HG02870 (cell line): ENCODE results near the gene EXOC5.
A peak's percentile ranks its signal among the peaks of the same experiment; 100 is the strongest.

ENCODE experiments used
- ATAC-seq: cut with Tn5 transposase; IDR thresholded peaks from one replicate; pipeline ENCODE4 v1.9.1; 2021; ENCODE audit warnings: mild to moderate bottlenecking, moderate library complexity; ENCODE audit not compliant: unreplicated experiment

EXOC5 gene

GRCh38 chr14:57268161-57269069 is at the start of gene EXOC5, which contains the start of gene AP5M1:
TSS of gene EXOC5 (minus strand) at chr14:57268905. CDS start at chr14:57268648, 257 bp downstream.
TSS of gene AP5M1 (plus strand) at chr14:57268971. CDS start at chr14:57269315, 344 bp downstream.
- ATAC-seq, result peak; percentile 91

DNA sequence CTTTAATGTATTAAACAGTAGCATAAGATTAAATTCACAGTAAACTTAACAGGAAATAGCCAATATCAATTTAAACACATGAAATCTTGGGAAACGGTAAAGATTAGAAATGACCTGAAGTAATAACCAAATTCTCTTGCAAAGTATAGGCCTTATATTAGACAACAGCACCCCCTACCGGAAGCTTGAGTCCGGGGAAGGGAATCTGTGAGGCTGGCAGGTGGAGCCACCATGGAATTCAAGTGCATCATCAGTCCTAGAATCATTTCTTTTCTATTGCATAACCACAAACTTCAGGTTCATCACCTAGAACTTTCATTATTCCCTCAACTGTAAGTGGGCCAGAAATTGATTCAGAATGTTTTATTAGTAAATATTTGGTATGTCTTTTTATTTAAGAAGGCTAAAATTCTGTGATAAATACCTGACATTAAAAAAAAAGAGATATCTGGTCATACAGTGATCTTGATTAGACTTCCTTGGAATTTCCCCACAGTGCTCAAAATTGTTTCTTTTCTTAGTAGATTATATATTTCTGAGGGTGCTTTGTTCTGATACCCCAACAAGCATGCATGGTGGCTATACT is 48.6 kb upstream of the EXOC5 start:
- ATAC-seq, result peak; percentile 71

GRCh38 chr14:57314396-57315089 is 45.8 kb upstream of the EXOC5 start:
- no peak for ATAC-seq

DNA sequence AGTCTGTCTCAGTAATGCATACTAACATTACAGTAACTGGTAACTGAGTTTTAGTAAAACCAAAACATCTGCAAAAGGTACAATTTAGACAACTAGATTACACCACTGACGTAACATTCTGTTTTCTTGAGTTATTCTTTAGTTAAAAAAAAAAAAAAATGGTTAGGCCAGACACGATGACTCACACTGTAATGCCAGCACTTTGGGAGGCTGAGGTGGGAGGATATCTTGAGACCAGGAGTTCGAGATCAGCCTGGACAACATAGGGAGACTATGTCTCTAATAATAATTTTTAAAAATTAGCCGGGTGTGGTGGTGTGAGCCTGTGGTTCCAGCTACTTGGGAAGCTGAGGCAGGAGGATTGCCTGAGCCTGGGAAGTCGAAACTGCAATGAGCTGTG is 34.2 kb upstream of the EXOC5 start:
- no peak for ATAC-seq

DNA sequence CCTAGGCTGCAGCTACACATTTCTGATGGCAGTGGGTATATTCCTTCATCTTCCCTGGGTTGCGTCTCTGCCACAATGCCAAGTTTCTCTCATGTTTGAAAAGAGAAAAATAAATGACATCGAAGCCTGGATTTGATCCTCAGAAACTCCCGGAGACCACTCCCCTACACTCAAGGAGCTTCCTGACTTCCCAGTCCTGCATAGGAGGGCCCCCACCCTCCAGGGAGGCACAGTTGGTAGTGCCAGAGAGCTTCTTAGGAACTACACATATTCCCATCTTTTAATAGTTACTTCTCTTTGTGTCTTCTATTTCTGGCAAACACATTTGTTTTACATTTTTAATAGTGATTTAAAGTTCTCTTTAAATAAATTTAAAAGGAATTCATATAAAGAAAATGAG is 30.8 kb upstream of the EXOC5 start:
- no peak for ATAC-seq

GRCh38 chr14:57297852-57298251 is 29.1 kb upstream of the EXOC5 start:
- no peak for ATAC-seq

DNA sequence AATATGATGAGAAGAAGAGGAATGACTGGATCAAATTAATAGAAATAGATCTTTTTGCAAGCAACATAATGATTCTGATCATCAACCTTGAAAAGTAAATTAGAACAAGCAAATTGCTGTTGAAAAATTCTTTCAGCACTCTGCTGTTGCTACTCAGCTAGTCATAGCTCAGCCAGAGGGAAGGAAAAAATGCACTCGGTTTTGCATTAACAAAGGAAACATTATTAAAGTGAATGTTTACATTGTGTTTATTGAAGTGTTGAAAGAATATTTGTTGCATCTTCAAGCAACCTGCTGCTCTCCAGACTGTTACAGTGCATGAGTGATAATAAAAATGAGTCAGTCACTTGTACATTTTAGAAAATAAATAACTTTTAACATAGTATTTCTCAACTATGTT is 26.5 kb upstream of the EXOC5 start:
- no peak for ATAC-seq

DNA sequence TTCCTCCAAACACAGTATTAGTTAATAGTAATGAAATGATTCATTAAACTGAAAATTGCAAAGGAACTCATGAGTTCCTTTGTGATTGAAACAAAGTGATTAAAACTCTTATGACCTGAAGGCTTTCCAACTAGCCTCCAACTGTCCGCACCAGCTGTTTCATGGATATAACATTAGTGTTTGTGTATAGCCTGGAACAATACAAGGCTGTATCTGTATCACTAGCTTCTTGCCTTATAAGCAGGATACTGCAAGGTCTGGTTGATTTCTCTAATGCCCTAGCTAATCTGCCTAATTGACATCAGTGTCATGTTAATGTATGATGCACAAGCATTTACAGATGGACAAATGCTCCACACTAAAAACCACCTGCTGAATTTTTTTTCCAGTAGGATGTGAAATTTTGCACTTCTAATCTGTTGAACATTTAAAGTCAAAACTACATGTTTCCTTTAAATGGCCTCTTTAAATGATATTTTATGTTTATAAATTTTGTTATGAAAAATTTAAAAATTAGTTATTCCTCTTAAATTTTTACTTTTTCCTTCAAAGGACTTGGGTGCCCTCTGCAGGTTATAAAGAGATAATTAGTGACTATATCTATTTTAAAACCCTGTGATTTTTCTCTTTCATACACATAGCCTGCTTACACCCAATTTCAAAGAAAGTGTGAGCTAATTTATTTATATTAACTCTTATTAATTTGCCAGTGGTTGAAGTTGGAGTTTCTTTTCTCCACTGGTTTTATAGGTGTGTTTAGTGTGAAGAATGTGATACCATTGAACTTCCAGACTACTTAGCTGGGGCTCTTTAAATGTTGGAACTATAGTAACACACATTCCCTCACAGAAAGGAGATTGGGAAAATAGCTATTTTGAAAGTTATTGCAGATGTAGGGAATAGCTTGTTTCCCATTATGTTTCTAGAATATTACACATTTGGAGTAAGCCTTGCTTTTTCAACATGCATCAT is 25.4 kb upstream of the EXOC5 start:
- ATAC-seq, result no peak

DNA sequence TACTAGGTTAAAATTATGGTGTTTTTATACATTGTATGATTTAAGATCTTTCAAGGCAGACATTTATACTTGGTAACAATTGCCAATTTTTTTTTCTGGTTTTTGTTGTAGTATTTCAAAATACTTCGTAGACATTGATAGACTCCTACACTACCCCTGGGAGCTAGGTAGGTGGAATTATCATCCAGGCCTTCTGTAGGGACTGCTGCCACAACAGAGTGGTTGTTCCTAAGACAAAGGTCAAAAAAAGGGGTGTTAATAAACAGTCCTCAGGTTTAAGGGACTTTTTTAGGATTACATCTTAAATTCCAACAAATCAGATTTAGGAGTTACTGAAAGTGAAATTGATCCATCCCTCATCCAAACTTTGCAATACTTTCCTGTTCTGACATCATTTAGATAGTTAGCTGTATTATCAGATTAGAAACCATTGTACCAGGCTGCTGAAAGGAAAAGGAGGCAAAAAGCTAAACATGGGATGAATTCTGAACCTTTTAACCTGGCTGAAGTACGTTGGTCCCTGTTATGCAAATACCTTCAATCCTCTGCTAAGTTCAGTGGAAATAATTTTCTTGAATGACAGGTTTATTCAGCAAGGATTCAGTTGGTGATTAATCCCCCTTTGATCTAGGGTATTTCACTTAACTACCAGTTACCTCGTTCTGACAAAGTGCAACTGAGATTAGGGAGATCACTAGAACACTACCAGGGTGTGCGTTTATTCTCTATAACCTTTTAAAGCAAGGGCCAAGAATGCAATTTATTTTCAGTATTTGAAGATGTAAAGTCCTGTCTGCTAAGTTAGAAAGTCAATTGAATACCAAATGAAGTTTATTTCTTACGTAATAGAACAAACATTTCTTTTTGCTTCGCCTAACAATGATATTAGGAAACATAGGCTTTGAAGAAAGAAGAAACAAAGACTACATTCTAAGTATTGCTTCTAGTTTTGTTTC is 23.3 kb upstream of the EXOC5 start:
- ATAC-seq, result no peak

- no peak for ATAC-seq
Observed at GRCh38 chr14:57290751-57291150, 22.0 kb upstream of the EXOC5 start.

DNA sequence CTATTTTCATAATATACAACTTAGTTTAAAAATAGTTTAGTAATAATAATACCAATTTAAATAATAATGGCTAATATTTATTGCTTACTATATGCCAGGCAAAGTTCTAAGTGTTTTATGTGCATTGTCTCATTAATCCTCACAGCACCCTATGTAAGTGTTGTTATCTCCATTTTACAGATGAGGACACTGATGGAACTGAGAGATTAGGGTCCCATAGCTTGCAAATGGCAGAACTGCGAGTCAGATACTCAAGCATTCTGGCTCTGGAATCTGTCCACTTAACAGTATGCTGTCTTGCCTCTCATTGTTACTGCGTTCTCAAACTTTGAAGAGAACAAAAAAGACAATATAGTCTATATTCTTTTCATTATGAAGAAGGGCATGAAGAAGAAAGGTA is 19.0 kb upstream of the EXOC5 start:
- no peak for ATAC-seq

DNA sequence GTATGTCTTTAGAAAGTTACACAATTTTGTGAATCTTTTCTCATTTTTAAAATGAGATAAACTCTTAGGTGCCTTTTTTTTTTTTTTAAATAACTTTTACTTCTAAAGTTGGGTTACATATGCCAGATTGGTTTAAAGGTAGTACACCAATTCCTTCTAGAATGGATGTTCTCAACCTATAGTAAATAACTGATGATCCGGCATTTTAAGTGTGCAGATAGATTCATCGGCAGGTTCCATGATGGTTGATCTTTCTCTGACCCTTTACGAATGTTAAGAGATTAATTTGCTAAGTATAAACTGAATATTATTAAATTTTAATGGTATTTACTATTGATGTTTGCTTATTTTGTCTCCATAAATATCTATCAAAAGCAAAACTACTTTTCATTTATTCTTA is 8.4 kb upstream of the EXOC5 start:
- no peak for ATAC-seq

- ATAC-seq, result no peak
Observed at GRCh38 chr14:57275023-57275664, 6.4 kb upstream of the EXOC5 start.

- ATAC-seq, result no peak
Observed at GRCh38 chr14:57274551-57274950, 5.8 kb upstream of the EXOC5 start.

DNA sequence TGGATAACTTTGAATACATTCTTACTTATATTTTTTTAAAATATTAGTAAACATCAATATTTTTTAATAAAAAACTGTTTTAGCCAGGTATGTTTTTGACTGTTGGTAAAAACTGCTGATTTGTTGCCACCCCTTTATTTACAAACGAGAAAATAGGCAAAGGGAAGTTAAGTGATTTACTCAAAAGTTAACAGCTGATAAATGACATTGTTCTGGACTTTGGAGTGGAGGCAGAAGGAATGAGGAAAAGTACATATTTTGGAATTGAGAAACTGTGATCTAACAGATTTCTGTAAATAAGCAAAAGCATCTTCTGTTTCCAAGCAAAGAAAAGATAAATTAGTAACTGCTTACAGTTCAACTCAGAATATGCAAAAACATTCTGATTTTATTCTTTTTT is 4.5 kb upstream of the EXOC5 start:
- ATAC-seq, result no peak

- ATAC-seq, result no peak
Observed at GRCh38 chr14:57266065-57266464, 2.6 kb downstream of the EXOC5 start.

GRCh38 chr14:57262117-57262516 is 6.6 kb downstream of the EXOC5 start:
- ATAC-seq, result no peak

DNA sequence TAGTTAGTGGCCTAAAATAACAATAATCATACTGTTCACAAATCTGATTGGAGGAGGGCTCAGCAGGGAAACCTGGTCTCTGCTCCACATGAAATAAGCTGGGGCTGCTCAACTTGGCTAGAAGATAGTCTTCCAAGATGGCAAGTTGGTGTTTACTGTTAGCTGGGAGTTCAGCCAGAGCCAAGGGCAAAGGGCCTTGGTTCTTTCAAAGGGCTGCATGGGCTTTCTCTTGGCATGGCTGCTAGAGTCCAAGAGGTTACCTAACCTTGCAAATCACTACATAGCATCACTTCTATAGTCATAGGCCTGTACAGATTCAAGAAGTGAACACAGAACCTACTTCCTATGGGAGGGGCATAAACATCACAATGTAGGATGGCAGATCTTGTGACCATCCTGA is 7.1 kb downstream of the EXOC5 start:
- ATAC-seq, result no peak

GRCh38 chr14:57259672-57260071 is 9.0 kb downstream of the EXOC5 start:
- no peak for ATAC-seq
